Ammon's horn (tissue), 1 donor: ENCODE data around the gene WASHC4.
"Not testable (repeated sequence)": the region's sequence is repeated elsewhere in the genome, so short reads cannot be mapped to it uniquely, and the experiment has no call there.

Experiments used
- DNase-seq: peaks from one replicate; pipeline ENCODE4 v3.0.0-alpha.2; 2016; ENCODE audit warnings: low spot score

The WASHC4 gene

GRCh38 chr12:105168006-105168405 lies 60.5 kb downstream of the WASHC4 start:
- DNase-seq, result no peak

- DNase-seq, result no peak
These were observed 62.6 kb downstream of the WASHC4 start for GRCh38 chr12:105170139-105170538.

GRCh38 chr12:105171691-105172436 lies 64.3 kb downstream of the WASHC4 start:
- no peak for DNase-seq

GRCh38 chr12:105175397-105175990 lies 68.0 kb downstream of the WASHC4 start:
- no peak for DNase-seq

GRCh38 chr12:105177208-105177607 lies 69.7 kb downstream of the WASHC4 start:
- no peak for DNase-seq

- not testable (repeated sequence) for DNase-seq
These were observed 71.6 kb downstream of the WASHC4 start for GRCh38 chr12:105179114-105179513.

GRCh38 chr12:105183406-105183805 lies 75.9 kb downstream of the WASHC4 start:
- not testable (repeated sequence) for DNase-seq

- DNase-seq, result not testable (repeated sequence)
These were observed 76.4 kb downstream of the WASHC4 start for GRCh38 chr12:105183976-105184375.

- no peak for DNase-seq
These were observed 81.8 kb downstream of the WASHC4 start for GRCh38 chr12:105189293-105189692.

- no peak for DNase-seq
These were observed 83.0 kb downstream of the WASHC4 start for GRCh38 chr12:105190530-105190929.

- DNase-seq, result peak; percentile 57
These were observed 85.2 kb downstream of the WASHC4 start for GRCh38 chr12:105192624-105193225.

GRCh38 chr12:105194947-105195346 lies 87.4 kb downstream of the WASHC4 start:
- DNase-seq, result no peak

GRCh38 chr12:105196090-105196489 lies 88.6 kb downstream of the WASHC4 start:
- DNase-seq, result no peak

GRCh38 chr12:105198961-105199360 lies 91.4 kb downstream of the WASHC4 start:
- DNase-seq, result no peak

- DNase-seq, result no peak
These were observed 92.9 kb downstream of the WASHC4 start for GRCh38 chr12:105200385-105200784.

- DNase-seq, result no peak
These were observed 93.8 kb downstream of the WASHC4 start for GRCh38 chr12:105201299-105201698.

GRCh38 chr12:105202202-105202601 lies 94.7 kb downstream of the WASHC4 start:
- DNase-seq, result no peak

GRCh38 chr12:105204127-105204526 lies 96.6 kb downstream of the WASHC4 start:
- DNase-seq, result no peak

- no peak for DNase-seq
These were observed 97.4 kb downstream of the WASHC4 start for GRCh38 chr12:105204916-105205315.

GRCh38 chr12:105205322-105206048 lies 98.0 kb downstream of the WASHC4 start:
- DNase-seq, result no peak

GRCh38 chr12:105206686-105207374 lies 99.3 kb downstream of the WASHC4 start:
- no peak for DNase-seq

GRCh38 chr12:105209091-105209490 lies 101.6 kb downstream of the WASHC4 start:
- no peak for DNase-seq
